Parathyroid adenoma (tissue), 2 donors: ENCODE data around the gene SERPIND1.

ENCODE experiments used
- H2AFZ ChIP-seq: fragments of 300-600 bp; sonication (generic); one replicate; pipeline ENCODE4 v1.7.0; 2017; ENCODE audit warnings: antibody characterized with exemption, mild to moderate bottlenecking
- H3K27ac ChIP-seq: fragments of 300-600 bp; sonication (generic); one replicate; pipeline ENCODE4 v1.7.0; 2017
- H3K27me3 ChIP-seq: fragments of 300-600 bp; sonication (generic); one replicate; pipeline ENCODE4 v1.7.0; 2017; ENCODE audit warnings: low read length; ENCODE audit not compliant: control insufficient read depth, insufficient read depth
- H3K36me3 ChIP-seq: fragments of 300-600 bp; sonication (generic); one replicate; pipeline ENCODE4 v1.7.0; 2017; ENCODE audit warnings: low read length; ENCODE audit not compliant: control insufficient read depth, insufficient read depth
- H3K4me1 ChIP-seq: fragments of 300-600 bp; sonication (generic); one replicate; pipeline ENCODE4 v1.7.0; 2017; ENCODE audit warnings: control low read depth
- H3K4me2 ChIP-seq: fragments of 300-600 bp; sonication (generic); one replicate; pipeline ENCODE4 v1.7.0; 2017; ENCODE audit warnings: low read length
- H3K4me3 ChIP-seq: fragments of 300-600 bp; sonication (generic); one replicate; pipeline ENCODE4 v1.7.0; 2017; ENCODE audit warnings: low read depth, low read length
- H3K79me2 ChIP-seq: fragments of 300-600 bp; sonication (generic); one replicate; pipeline ENCODE4 v1.7.0; 2017; ENCODE audit warnings: control low read depth
- H3K9ac ChIP-seq: fragments of 300-600 bp; sonication (generic); one replicate; pipeline ENCODE4 v1.7.0; 2017; ENCODE audit warnings: mild to moderate bottlenecking
- H3K9me3 ChIP-seq: fragments of 300-600 bp; sonication (generic); one replicate; pipeline ENCODE4 v1.7.0; 2017; ENCODE audit warnings: low read length; ENCODE audit not compliant: control insufficient read depth
- CTCF ChIP-seq: fragments of 300-600 bp; sonication (generic); IDR thresholded peaks from one replicate; pipeline ENCODE4 v1.7.0; 2017; ENCODE audit warnings: antibody characterized with exemption, mild to moderate bottlenecking
- donor health status: primary hyperparathyroidism.

The SERPIND1 gene

GRCh38 chr22:20761536-20761935 lies 12.4 kb upstream of the SERPIND1 start:
- no peaks in the 10 kb centered on the region for H3K79me2 ChIP-seq
- no peak for TF ChIP-seq CTCF

GRCh38 chr22:20762233-20762796 lies 11.6 kb upstream of the SERPIND1 start:
- no peaks in the 10 kb centered on the region for H3K36me3 ChIP-seq
- H3K4me2 ChIP-seq: no peak overlapping the region
- no peaks in the 10 kb centered on the region for H3K4me1 ChIP-seq
- no peak overlapping the region for H3K27ac ChIP-seq
- H3K9ac ChIP-seq: no peak overlapping the region
- H3K79me2 ChIP-seq: no peaks in the 10 kb centered on the region
- no peak for TF ChIP-seq CTCF
- H3K27me3 ChIP-seq: no peaks in the 10 kb centered on the region
- no peaks in the 10 kb centered on the region for H3K9me3 ChIP-seq
- H3K4me3 ChIP-seq: no peak overlapping the region
- no peak overlapping the region for H2AFZ ChIP-seq

More at GRCh38 chr22:20761536-20761935, 12.4 kb upstream of the SERPIND1 start:
- H3K27ac ChIP-seq: no peak overlapping the region
- no peaks in the 10 kb centered on the region for H3K9me3 ChIP-seq
- no peak overlapping the region for H3K4me2 ChIP-seq
- no peak overlapping the region for H3K4me3 ChIP-seq
- no peak overlapping the region for H3K9ac ChIP-seq
- H3K27me3 ChIP-seq: no peaks in the 10 kb centered on the region
- H3K4me1 ChIP-seq: no peaks in the 10 kb centered on the region
- no peak overlapping the region for H2AFZ ChIP-seq
- no peaks in the 10 kb centered on the region for H3K36me3 ChIP-seq

GRCh38 chr22:20763630-20764470 lies 10.1 kb upstream of the SERPIND1 start:
- Histone ChIP-seq H2AFZ (no peak overlapping the region), H3K27ac (no peak overlapping the region), H3K79me2 (no peaks in the 10 kb centered on the region), H3K36me3 (no peaks in the 10 kb centered on the region), H3K4me3 (no peak overlapping the region), H3K4me2 (no peak overlapping the region), H3K9ac (no peak overlapping the region), H3K9me3 (no peaks in the 10 kb centered on the region), H3K27me3 (no peaks in the 10 kb centered on the region), H3K4me1 (no peaks in the 10 kb centered on the region)
- no peak for TF ChIP-seq CTCF

GRCh38 chr22:20764471-20764720 lies 9.5 kb upstream of the SERPIND1 start:
- TF ChIP-seq CTCF: no peak
- H3K36me3 ChIP-seq: no peaks in the 10 kb centered on the region

GRCh38 chr22:20764729-20765128 lies 9.2 kb upstream of the SERPIND1 start:
- no peak overlapping the region for H3K4me3 ChIP-seq
- H3K79me2 ChIP-seq: no peaks in the 10 kb centered on the region
- no peak overlapping the region for H3K27ac ChIP-seq
- no peaks in the 10 kb centered on the region for H3K9me3 ChIP-seq
- H3K9ac ChIP-seq: no peak overlapping the region
- no peaks in the 10 kb centered on the region for H3K4me1 ChIP-seq
- no peak overlapping the region for H3K4me2 ChIP-seq
- no peaks in the 10 kb centered on the region for H3K36me3 ChIP-seq
- H3K27me3 ChIP-seq: no peaks in the 10 kb centered on the region
- no peak for TF ChIP-seq CTCF
- H2AFZ ChIP-seq: no peak overlapping the region

More at GRCh38 chr22:20764471-20764720, 9.5 kb upstream of the SERPIND1 start:
- no peaks in the 10 kb centered on the region for H3K9me3 ChIP-seq
- no peaks in the 10 kb centered on the region for H3K27me3 ChIP-seq
- H3K4me2 ChIP-seq: no peak overlapping the region
- no peaks in the 10 kb centered on the region for H3K4me1 ChIP-seq
- H3K9ac ChIP-seq: no peak overlapping the region
- H3K27ac ChIP-seq: no peak overlapping the region
- no peak overlapping the region for H2AFZ ChIP-seq
- H3K4me3 ChIP-seq: no peak overlapping the region
- no peaks in the 10 kb centered on the region for H3K79me2 ChIP-seq
